NAMALWA (cell line): Measurements from ENCODE around the gene ARHGEF25.
A peak's percentile ranks its signal among the peaks of the same experiment; 100 is the strongest.
"Not testable (repeated sequence)": the region's sequence is repeated elsewhere in the genome, so short reads cannot be mapped to it uniquely, and the experiment has no call there.

Experiments
- DNase-seq: peaks from one replicate; pipeline ENCODE4 v3.0.0-alpha.2; 2015; ENCODE audit warnings: low spot score

Gene ARHGEF25

GRCh38 chr12:57622293-57623245, 11.3 kb downstream of the ARHGEF25 start:
- no peak for DNase-seq

- no peak for DNase-seq
Observed at GRCh38 chr12:57623385-57623784, 12.2 kb downstream of the ARHGEF25 start.

GRCh38 chr12:57623811-57624390, 12.7 kb downstream of the ARHGEF25 start:
- DNase-seq: no peak

GRCh38 chr12:57624441-57625220, 13.4 kb downstream of the ARHGEF25 start:
- DNase-seq: no peak

- no peak for DNase-seq
Observed at GRCh38 chr12:57625261-57626032, 14.2 kb downstream of the ARHGEF25 start.

- no peak for DNase-seq
Observed at GRCh38 chr12:57626111-57626920, 15.1 kb downstream of the ARHGEF25 start.

- DNase-seq: no peak
Observed at GRCh38 chr12:57626921-57627445, 15.7 kb downstream of the ARHGEF25 start.

- DNase-seq: no peak
Observed at GRCh38 chr12:57627501-57628279, 16.5 kb downstream of the ARHGEF25 start.

GRCh38 chr12:57628280-57629191, 17.3 kb downstream of the ARHGEF25 start:
- no peak for DNase-seq

GRCh38 chr12:57629897-57630471, 18.7 kb downstream of the ARHGEF25 start:
- no peak for DNase-seq

- DNase-seq: no peak
Observed at GRCh38 chr12:57630891-57631433, 19.7 kb downstream of the ARHGEF25 start.

- DNase-seq: no peak
Observed at GRCh38 chr12:57631566-57632072, 20.4 kb downstream of the ARHGEF25 start.

- peak; percentile 27 for DNase-seq
Observed at GRCh38 chr12:57632073-57632957, 21.1 kb downstream of the ARHGEF25 start.

- DNase-seq: peak; percentile 85
Observed at GRCh38 chr12:57632958-57633840, 22.0 kb downstream of the ARHGEF25 start, which contains the start of gene B4GALNT1. Gene B4GALNT1 (minus strand): TSS chr12:57633201. CDS start chr12:57632132, 1,069 bp downstream.

GRCh38 chr12:57636731-57637130, 25.5 kb downstream of the ARHGEF25 start:
- not testable (repeated sequence) for DNase-seq

GRCh38 chr12:57637364-57637763, 26.1 kb downstream of the ARHGEF25 start:
- DNase-seq: peak; percentile 51
